HG03432 (cell line): ENCODE measurements around the gene ATG9A.
"Not testable (repeated sequence)": the region's sequence is repeated elsewhere in the genome, so short reads cannot be mapped to it uniquely, and the experiment has no call there.

Experiments
- ATAC-seq: cut with Tn5 transposase; IDR thresholded peaks from one replicate; pipeline ENCODE4 v1.9.1; 2021; ENCODE audit warnings: mild to moderate bottlenecking, moderate library complexity; ENCODE audit not compliant: unreplicated experiment

Gene ATG9A

GRCh38 chr2:219229305-219230058, at the start of gene ATG9A, which contains the start of gene ANKZF1:
Gene ATG9A, minus strand, starts transcription at chr2:219229636. Its CDS starts 1,612 bp downstream, at chr2:219228024.
Gene ANKZF1, plus strand, starts transcription at chr2:219229806. Its CDS starts 452 bp downstream, at chr2:219230258.
- ATAC-seq = peak; percentile 98

GRCh38 chr2:219278655-219279150, 49.3 kb upstream of the ATG9A start:
- no peak for ATAC-seq

- peak; percentile 26 for ATAC-seq
These were observed 48.5 kb upstream of the ATG9A start for GRCh38 chr2:219277703-219278654.

GRCh38 chr2:219274361-219274921, 45.0 kb upstream of the ATG9A start:
- ATAC-seq = no peak

GRCh38 chr2:219273937-219274336, 44.5 kb upstream of the ATG9A start:
- ATAC-seq = no peak

GRCh38 chr2:219272995-219273394, 43.6 kb upstream of the ATG9A start:
- no peak for ATAC-seq

- ATAC-seq = no peak
These were observed 42.9 kb upstream of the ATG9A start for GRCh38 chr2:219272356-219272755.

GRCh38 chr2:219271021-219271420, 41.6 kb upstream of the ATG9A start:
- no peak for ATAC-seq

GRCh38 chr2:219270055-219270372, 40.6 kb upstream of the ATG9A start:
- no peak for ATAC-seq

- ATAC-seq = no peak
These were observed 40.1 kb upstream of the ATG9A start for GRCh38 chr2:219269362-219270054.

GRCh38 chr2:219268294-219268693, 38.9 kb upstream of the ATG9A start:
- no peak for ATAC-seq

- ATAC-seq = no peak
These were observed 37.5 kb upstream of the ATG9A start for GRCh38 chr2:219266886-219267285.

GRCh38 chr2:219266232-219266631, 36.8 kb upstream of the ATG9A start:
- ATAC-seq = no peak

- ATAC-seq = no peak
These were observed 31.8 kb upstream of the ATG9A start for GRCh38 chr2:219261024-219261855.

- ATAC-seq = not testable (repeated sequence)
These were observed 29.5 kb upstream of the ATG9A start for GRCh38 chr2:219258942-219259341.

GRCh38 chr2:219254590-219255201, 25.3 kb upstream of the ATG9A start:
- peak; percentile 34 for ATAC-seq

- ATAC-seq = peak; percentile 65
These were observed 24.5 kb upstream of the ATG9A start, which contains the start of gene TUBA4A for GRCh38 chr2:219253753-219254589. Gene TUBA4A, minus strand, starts transcription at chr2:219253918. Its CDS starts 60 bp downstream, at chr2:219253858.
